GM19099 (cell line): ENCODE results near the gene CRY1.

Experiments
- POLR2A ChIP-seq: IDR thresholded peaks from 3 replicates; pipeline ENCODE4 v1.6.1; 2011; ENCODE audit warnings: low read depth; ENCODE audit not compliant: insufficient read length; ENCODE audit errors: extremely low read depth

The CRY1 gene

GRCh38 chr12:107091989-107092641 lies 1.2 kb downstream of the CRY1 start:
- no peak for TF ChIP-seq POLR2A

DNA sequence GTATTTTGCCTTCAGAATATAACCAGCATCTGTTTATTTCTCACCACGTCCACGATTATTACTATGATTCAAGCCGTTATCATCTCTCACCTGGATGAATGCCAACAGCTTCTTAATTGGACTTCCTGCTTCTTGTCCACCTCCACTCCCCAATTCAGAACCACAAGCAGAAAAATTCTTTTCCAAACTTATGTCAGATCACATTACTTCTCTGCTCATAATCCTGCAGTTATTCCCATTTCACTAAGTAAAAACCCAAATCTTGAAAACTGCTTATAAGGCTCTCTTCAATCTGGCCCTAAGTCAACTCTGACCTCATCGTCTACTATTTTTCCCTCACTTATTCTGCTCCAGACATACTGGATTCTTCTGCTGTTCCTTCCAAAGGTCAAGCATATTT lies 2.0 kb downstream of the CRY1 start:
- TF ChIP-seq POLR2A: no peak

DNA sequence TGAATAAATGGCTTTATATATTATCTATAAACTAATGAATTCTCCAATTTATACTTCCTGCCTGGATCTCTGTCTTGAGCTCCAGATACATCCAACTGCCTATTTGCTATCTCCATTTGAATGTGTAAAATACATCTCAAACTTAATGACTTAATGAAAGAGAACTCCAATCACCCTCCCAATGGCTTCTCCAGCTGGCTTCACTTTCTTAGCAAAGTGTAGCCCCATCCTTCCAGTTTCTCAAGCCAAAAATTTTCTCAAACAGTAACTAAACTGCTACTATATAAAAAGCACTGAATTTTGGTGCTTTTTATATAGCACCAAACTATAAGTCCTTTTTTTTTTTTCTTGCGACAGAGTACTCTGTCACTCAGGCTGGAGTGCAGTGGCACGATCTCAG lies 2.6 kb downstream of the CRY1 start:
- no peak for TF ChIP-seq POLR2A

DNA sequence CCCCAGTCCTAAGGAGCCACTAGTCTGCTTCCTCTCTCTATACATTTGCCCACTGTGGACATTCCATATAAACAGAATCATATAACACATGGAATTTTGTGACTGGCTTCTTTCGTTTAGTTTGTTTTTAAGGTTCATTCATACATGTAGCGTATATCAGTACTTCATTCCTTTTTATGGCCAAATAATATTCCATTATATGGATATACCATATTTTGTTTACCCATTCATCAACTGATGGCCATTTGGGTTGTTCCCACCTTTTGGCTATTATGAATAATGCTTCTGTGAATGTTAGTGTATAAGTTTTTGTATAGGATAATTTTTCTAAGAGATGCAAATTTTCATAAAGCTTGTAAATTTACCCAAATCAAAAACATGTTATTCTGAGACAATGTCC lies 4.4 kb downstream of the CRY1 start:
- no peak for TF ChIP-seq POLR2A

DNA sequence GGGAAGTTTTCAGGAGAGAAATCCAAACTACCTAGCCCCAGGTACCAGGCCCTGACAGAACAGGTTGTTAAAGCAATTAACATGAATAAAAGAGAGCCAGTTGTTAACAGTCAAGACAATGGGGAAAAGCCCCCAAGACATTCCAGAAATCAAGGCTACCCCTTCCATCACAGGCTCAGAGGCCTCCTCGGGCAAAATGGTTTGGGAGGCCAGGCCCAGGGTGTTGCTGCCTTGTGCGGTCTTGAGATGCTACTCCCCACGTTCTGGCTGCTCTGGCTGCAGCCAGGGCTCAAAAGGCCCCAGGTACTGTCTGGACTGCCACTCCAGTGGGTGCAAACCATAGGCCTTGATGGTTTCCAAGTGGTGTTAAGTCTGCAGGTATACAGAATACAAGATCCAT lies 7.0 kb downstream of the CRY1 start:
- no peak for TF ChIP-seq POLR2A

DNA sequence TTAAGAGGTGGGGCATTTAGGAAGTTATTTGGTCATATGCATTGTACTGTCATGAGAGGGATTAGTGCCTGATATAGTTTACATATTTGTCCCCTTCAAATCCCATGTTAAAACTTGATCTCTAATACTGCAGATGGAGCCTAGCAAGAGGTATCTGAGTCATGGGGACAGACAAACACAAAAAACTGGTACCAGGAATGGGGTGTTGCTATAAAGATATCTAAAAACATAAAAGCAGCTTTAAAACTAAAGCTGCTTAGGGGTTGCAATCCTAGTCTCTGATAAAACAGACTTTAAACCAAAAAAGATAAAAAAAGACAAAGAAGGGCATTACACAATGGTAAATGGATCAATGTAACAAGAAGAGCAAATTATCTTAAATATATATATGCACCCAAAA lies 11.6 kb downstream of the CRY1 start:
- TF ChIP-seq POLR2A: no peak

DNA sequence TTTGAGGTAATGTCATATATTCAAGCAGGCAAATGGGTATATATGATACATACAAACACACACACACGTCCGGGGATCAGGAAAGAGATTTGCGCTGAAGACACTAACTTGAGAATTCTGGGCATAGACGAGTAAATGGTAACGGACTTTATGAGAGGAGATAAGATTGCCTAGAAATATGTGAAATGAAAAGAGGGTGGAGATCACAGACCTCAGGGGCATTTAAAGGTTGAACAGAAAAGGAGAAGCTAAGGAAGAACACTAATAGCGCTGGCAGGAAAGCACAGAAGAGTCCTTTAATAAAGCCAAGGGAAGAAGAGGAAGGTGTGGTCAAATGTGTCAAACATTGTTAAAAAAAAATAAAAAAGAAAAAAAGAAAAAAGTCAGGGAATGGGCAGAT lies 13.1 kb downstream of the CRY1 start:
- TF ChIP-seq POLR2A: no peak

- TF ChIP-seq POLR2A: no peak
Observed at GRCh38 chr12:107079172-107080011, 14.0 kb downstream of the CRY1 start.

DNA sequence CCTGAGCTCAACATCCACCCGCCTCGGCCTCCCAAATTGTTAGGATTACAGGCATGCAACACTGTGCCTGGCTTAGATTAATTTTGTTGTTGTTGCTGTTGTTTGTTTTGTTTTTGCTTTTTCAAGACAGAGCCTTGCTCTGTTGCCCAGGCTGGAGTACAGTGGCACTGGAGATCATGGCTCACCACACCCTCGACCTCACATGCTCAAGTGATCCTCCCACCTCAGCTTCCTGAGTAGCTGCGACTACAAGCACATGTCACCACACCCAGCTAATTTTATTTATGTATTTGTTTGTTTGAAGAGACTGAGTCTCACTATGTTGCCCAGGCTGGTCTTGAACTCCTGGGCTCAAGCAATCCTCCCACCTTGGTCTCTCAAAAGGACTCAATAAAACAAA lies 26.7 kb downstream of the CRY1 start:
- no peak for TF ChIP-seq POLR2A

GRCh38 chr12:107064687-107065086 lies 28.7 kb downstream of the CRY1 start:
- no peak for TF ChIP-seq POLR2A

GRCh38 chr12:107064243-107064642 lies 29.1 kb downstream of the CRY1 start:
- TF ChIP-seq POLR2A: no peak

- TF ChIP-seq POLR2A: no peak
Observed at GRCh38 chr12:107058190-107058589, 35.2 kb downstream of the CRY1 start.

DNA sequence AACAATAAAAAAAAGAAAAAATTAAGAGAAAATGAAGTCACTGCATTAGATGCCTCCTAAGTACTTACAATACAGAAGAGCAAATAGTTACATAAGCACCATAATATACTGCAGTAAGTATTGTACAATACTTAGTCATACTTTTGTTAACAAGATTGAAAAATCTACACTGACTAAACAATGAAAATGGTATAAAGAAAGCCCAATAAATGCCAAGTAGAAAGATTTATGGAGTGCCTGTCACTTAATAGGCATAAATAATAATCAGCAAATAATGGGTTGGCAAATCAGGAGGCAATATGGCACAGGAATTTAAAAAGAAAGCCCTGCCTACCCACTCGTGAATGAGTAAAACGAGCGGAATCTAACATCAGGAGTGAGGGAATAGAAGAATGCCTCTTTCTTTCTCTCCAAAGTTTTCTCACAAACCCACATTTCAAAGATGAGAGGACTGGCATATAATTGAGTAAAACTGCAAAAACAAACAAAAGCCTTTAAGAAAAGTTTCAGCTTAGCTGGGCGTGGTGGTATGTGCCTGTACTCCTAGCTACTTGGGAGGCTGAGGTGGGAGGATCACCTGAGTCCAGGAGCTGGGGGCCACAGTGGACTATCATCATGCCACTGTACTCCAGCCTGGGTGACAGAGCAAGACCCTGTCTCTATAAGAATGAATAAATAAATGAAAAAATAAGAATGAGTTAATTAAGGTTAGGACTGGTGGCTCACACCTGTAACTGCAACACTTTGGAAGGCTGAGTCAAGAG lies 36.1 kb downstream of the CRY1 start:
- TF ChIP-seq POLR2A: no peak

DNA sequence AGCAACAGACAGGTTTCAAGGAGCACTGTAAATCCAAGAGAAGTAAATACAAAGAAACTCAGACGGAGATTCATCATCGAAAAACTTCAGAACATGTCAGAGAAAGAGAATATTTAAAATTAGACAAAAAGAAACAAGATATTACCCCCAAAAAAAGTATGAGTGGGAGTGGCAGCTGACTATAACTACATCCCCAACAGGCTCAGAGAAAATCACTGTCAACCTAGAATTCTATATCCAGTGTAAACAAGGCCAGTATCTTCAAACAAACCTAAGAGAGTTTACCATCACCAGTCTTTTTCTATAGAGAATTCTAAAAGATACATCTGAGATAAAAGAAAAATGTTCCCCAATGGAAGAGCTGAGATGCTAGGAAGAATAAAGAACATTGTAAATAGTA lies 39.6 kb downstream of the CRY1 start:
- no peak for TF ChIP-seq POLR2A

DNA sequence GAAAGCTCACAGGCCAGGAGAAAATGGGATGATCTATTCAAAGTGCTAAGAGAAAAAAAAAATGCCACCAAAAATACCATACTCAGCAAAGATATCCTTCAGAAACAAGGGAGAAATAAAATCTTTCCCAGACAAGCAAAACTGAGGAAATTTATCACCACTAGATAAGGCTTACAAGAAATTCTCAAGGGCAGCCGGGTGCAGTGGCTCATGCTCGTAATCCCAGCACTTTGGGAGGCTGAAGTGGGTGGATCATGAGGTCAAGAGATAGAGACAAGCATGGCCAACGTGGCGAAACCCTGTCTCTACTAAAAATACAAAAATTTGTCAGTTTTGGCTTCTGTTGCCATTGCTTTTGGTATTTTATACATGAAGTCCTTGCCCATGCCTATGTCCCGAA lies 48.2 kb downstream of the CRY1 start:
- no peak for TF ChIP-seq POLR2A

DNA sequence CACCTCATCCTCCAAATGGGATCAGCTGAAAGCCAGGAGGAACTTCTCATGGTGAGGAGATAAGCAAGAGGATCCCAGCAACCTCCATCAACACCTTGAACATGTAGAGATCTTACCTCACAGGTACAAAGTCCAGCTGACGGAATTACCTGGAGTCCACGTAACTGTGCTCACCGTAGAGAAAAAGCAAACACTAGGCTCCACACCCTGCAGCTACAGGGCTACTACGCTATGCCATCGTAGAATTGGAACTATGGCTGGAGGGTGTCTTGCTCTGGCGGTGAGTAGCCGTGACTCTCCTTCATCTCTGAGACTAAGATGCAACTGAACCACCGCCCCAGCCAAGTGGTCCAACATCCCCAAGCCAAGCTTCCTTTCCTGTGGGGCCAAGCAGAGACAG lies 50.5 kb downstream of the CRY1 start:
- no peak for TF ChIP-seq POLR2A
